ENCODE results near the gene TRAF1. TPM values are rescaled to one million over a fixed set of nuclear protein-coding genes. Genes with fewer than 3 reads are reported as not detected.

Gene TRAF1
- total and polyA plus RNA-seq, 2 of the 13 experiments (the other 11 are each of a cell fraction or from before 2014, with no cell fraction given), result 0.44 to 1.0 TPM

DNA sequence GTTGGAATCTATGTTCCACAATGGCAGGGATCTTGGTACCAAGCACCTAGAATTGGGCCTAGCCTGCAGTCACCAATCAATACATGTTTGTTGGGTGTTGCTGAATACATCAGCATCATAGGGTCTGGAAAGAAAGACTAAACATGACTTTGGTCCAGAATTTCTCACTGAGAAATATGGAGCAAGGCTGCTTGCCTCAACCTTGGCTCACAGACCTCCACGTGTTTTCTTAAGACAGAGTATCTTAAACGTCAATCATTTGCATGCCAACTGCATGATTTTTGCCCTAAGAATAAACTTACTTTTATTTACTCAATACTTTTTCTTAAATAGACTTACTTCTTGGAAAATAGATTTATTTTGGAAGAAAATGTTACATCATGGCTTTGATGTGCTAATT lies 22.7 kb upstream of the TRAF1 start (continued):
- TF ChIP-seq, protein P1, sequence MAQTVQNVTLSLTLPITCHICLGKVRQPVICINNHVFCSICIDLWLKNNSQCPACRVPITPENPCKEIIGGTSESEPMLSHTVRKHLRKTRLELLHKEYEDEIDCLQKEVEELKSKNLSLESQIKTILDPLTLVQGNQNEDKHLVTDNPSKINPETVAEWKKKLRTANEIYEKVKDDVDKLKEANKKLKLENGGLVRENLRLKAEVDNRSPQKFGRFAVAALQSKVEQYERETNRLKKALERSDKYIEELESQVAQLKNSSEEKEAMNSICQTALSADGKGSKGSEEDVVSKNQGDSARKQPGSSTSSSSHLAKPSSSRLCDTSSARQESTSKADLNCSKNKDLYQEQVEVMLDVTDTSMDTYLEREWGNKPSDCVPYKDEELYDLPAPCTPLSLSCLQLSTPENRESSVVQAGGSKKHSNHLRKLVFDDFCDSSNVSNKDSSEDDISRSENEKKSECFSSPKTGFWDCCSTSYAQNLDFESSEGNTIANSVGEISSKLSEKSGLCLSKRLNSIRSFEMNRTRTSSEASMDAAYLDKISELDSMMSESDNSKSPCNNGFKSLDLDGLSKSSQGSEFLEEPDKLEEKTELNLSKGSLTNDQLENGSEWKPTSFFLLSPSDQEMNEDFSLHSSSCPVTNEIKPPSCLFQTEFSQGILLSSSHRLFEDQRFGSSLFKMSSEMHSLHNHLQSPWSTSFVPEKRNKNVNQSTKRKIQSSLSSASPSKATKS (CRISPR knock-in tag; IDR thresholded peaks at IDR 0.05), result no peak

DNA sequence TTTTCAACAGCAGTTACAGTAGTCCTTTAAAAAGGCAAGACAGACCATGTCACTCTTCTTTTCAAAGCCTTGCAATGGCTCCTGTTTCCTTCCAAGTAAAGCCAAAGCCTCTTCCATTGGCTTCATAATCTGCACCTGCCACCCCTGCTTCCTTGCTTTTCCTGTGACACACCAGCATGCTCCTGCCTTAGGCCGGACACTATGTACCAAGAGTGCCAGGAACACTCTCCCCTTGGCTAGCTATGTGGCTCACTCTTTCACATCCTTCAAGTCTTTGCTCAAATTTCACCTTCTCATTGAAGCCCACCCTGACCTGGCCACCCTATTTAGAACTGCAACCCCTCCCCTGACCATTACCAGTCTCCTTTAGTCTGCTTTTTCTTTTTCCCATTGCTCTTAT lies 22.2 kb upstream of the TRAF1 start:
- TF ChIP-seq DPF2 (CRISPR knock-in tag; IDR thresholded peaks at IDR 0.05; ENCODE audit: borderline replicate concordance, low read depth) (no peak), PAF1 (CRISPR knock-in tag; IDR thresholded peaks at IDR 0.05) (peak; percentile 62; the same call in 1 of the 2 replicates)
- TF ChIP-seq, protein P2, sequence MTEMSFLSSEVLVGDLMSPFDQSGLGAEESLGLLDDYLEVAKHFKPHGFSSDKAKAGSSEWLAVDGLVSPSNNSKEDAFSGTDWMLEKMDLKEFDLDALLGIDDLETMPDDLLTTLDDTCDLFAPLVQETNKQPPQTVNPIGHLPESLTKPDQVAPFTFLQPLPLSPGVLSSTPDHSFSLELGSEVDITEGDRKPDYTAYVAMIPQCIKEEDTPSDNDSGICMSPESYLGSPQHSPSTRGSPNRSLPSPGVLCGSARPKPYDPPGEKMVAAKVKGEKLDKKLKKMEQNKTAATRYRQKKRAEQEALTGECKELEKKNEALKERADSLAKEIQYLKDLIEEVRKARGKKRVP (CRISPR knock-in tag; IDR thresholded peaks at IDR 0.05), result 0 out of 4 replicates have a peak, but pooled peaks of 1 of the 2 experiments have one; percentile 24
- H3K27ac ChIP-seq (ENCODE audit: extremely low read length, insufficient read depth, low read length), result no peak overlapping the region
- no peaks in the 10 kb centered on the region for H3K79me2 ChIP-seq (ENCODE audit: insufficient read depth, low read length)
- intact Hi-C loops (cut with micrococcal nuclease; ENCODE audit: unreplicated experiment) (no loop called here), in situ Hi-C loops (cut with HindIII; ENCODE audit: extremely low pct_ligation_motif_present, low pct_unique_long_range_greater_than_20kb) (no loop called here)
- no peak overlapping the region for H3K4me3 ChIP-seq (replicated peaks in 1 of 3; ENCODE audit: insufficient read depth in 1 of 3, low read depth in 2 of 3, low read length in 3 of 3)
- ChIA-PET CTCF (ENCODE audit: low intra/inter-chr PET ratio, low total read pairs) (no interaction called here), POLR2A (no interaction called here)
- 97% methylated on average over 1 of the region's 1 CpG for WGBS (ENCODE audit: low lambda C conversion rate)
- H3K4me1 ChIP-seq (ENCODE audit: insufficient read depth, low read length), result no peaks in the 10 kb centered on the region
- no peaks in the 10 kb centered on the region for H4K20me1 ChIP-seq (ENCODE audit: insufficient read depth, low read length)
- H3K4me2 ChIP-seq (ENCODE audit: low read depth, low read length), result no peak overlapping the region
- no peaks in the 10 kb centered on the region for H3K27me3 ChIP-seq (ENCODE audit: control insufficient read depth in 1 of 2, insufficient read depth in 2 of 2, low read length in 2 of 2)
- H2AFZ ChIP-seq (ENCODE audit: low read length), result no peak overlapping the region
- H3K36me3 ChIP-seq (replicated peaks in 1 of 2; ENCODE audit: control insufficient read depth in 1 of 2, insufficient read depth in 2 of 2, low read length in 2 of 2), result peaks cover 12 to 26% of the 10 kb centered on the region in 2 experiments
- no TSS peak for BruUV-seq (replicated peaks)
- H3K9ac ChIP-seq (ENCODE audit: insufficient read depth, low read depth, low read length), result no peak overlapping the region
- FAIRE-seq (no peak), DNase-seq (ENCODE audit: low spot score) (no peak), ATAC-seq (no peak)
- no peaks in the 10 kb centered on the region for H3K9me3 ChIP-seq (ENCODE audit: low read length)

Data from HepG2 (cell line).